ENCODE results near the gene CARNS1. TPM values are rescaled to one million over a fixed set of nuclear protein-coding genes. Genes with fewer than 3 reads are reported as not detected.
A peak's percentile ranks its signal among the peaks of the same experiment; 100 is the strongest.

Gene CARNS1
- total and polyA plus RNA-seq, 11 donors = 0.89 to 33.6 (median 6.2) TPM

DNA sequence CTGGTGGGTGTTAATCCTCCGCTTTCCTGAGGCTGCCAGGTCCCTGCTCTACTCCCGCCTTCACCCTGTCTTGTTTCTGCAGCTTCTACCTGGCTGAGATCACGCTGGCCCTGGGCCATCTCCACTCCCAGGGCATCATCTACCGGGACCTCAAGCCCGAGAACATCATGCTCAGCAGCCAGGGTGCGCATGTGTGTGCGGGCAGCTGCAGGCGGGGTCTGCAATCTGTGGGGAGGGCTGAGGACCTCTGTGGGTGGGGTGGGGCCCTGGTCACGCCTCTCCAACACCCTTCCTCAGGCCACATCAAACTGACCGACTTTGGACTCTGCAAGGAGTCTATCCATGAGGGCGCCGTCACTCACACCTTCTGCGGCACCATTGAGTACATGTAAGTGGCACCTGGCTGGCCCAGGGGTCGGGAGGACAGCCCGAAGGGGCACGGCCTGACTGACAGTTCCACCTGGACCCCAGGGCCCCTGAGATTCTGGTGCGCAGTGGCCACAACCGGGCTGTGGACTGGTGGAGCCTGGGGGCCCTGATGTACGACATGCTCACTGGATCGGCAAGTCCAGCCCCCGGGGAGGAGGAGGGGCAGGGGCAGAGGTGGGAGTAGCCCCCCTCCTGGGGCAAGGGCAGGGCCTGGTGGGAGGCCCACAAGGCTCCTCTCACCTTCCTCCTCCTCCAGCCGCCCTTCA, 17.3 kb downstream of the CARNS1 start:
- no peak for TF ChIP-seq POLR2A (IDR thresholded peaks at IDR 0.05)
- TF ChIP-seq, protein P1, sequence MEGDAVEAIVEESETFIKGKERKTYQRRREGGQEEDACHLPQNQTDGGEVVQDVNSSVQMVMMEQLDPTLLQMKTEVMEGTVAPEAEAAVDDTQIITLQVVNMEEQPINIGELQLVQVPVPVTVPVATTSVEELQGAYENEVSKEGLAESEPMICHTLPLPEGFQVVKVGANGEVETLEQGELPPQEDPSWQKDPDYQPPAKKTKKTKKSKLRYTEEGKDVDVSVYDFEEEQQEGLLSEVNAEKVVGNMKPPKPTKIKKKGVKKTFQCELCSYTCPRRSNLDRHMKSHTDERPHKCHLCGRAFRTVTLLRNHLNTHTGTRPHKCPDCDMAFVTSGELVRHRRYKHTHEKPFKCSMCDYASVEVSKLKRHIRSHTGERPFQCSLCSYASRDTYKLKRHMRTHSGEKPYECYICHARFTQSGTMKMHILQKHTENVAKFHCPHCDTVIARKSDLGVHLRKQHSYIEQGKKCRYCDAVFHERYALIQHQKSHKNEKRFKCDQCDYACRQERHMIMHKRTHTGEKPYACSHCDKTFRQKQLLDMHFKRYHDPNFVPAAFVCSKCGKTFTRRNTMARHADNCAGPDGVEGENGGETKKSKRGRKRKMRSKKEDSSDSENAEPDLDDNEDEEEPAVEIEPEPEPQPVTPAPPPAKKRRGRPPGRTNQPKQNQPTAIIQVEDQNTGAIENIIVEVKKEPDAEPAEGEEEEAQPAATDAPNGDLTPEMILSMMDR (IDR thresholded peaks at IDR 0.05) = no peak
- Histone ChIP-seq H3K4me1 (peaks cover 7 to 41% (median 14%) of the 10 kb centered on the region in 12 donors), H3K9me3 (no peaks in the 10 kb centered on the region), H3K27ac (no peak overlapping the region), H3K36me3 (peaks cover 0 to 74% (median 60%) of the 10 kb centered on the region in 9 donors), H3K4me3 (no peak overlapping the region), H3K27me3 (no peaks in the 10 kb centered on the region)
- intact Hi-C loops (cut with DNase I) = no loop called here
- ATAC-seq = no peak
- no peak for DNase-seq
- WGBS, 4 donors = 89 to 95% (median 91%) methylated on average over 13 to 22 of the region's 22 CpGs

- H3K27me3 ChIP-seq = no peaks in the 10 kb centered on the region
- peaks cover 0 to 82% (median 66%) of the 10 kb centered on the region in 9 donors for H3K36me3 ChIP-seq
- WGBS, 4 donors = 85 to 90% (median 88%) methylated on average over 16 to 22 of the region's 22 CpGs
- peaks cover 7 to 41% (median 14%) of the 10 kb centered on the region in 12 donors for H3K4me1 ChIP-seq
- intact Hi-C loops (cut with DNase I) = no loop called here
- H3K9me3 ChIP-seq = no peaks in the 10 kb centered on the region
- ATAC-seq = no peak
- H3K27ac ChIP-seq = peak overlapping the region in 1 of 12 donors; percentile 46
- no peak for DNase-seq
- TF ChIP-seq, protein P1 (IDR thresholded peaks at IDR 0.05) = no peak
- no peak for TF ChIP-seq POLR2A (IDR thresholded peaks at IDR 0.05)
- H3K4me3 ChIP-seq = no peak overlapping the region
Observed at GRCh38 chr11:67433536-67434394, 18.3 kb downstream of the CARNS1 start.

DNA sequence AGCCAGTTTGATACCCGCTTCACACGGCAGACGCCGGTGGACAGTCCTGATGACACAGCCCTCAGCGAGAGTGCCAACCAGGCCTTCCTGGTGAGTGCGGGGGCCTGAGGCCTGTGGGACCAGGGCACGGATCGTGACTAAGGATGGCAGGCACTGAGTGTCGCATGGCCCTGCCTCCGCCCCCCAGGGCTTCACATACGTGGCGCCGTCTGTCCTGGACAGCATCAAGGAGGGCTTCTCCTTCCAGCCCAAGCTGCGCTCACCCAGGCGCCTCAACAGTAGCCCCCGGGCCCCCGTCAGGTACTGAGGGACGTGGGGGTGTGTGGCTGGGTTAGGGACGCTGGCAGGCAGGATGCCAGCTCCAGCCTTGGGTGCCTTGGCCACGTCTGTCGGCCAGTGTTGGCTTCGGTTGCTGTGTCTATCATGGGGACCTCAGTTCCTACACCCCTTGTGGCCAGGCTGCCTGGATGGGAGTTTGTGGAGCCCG, 19.0 kb downstream of the CARNS1 start:
- no peak for DNase-seq
- H3K27ac ChIP-seq = peak overlapping the region in 1 of 12 donors; percentile 46
- H3K4me3 ChIP-seq = peak overlapping the region in 1 of 12 donors; percentile 25
- H3K9me3 ChIP-seq = no peaks in the 10 kb centered on the region
- H3K36me3 ChIP-seq = peaks cover 0 to 84% (median 65%) of the 10 kb centered on the region in 9 donors
- no peak for ATAC-seq
- TF ChIP-seq POLR2A (IDR thresholded peaks at IDR 0.05) = no peak
- TF ChIP-seq, protein P1 (IDR thresholded peaks at IDR 0.05) = no peak
- peaks cover under 1 to 41% (median 10%) of the 10 kb centered on the region in 12 donors for H3K4me1 ChIP-seq
- WGBS, 4 donors = 82 to 92% (median 85%) methylated on average over 13 to 23 of the region's 23 CpGs
- no peaks in the 10 kb centered on the region for H3K27me3 ChIP-seq
- intact Hi-C loops (cut with DNase I) = no loop called here
